Measurements from ENCODE around the gene SEPTIN7.

Gene SEPTIN7

GRCh38 chr7:35839860-35840854 is 39.3 kb downstream of the SEPTIN7 start:
- DNase-seq = peak in 1 of 2 experiments; percentile 5

GRCh38 chr7:35846816-35847412 is 46.1 kb downstream of the SEPTIN7 start:
- no peak for DNase-seq

GRCh38 chr7:35848725-35849124 is 47.9 kb downstream of the SEPTIN7 start:
- no peak for DNase-seq

- DNase-seq = no peak
Measured at GRCh38 chr7:35849158-35849831, 48.4 kb downstream of the SEPTIN7 start.

GRCh38 chr7:35849954-35850353 is 49.1 kb downstream of the SEPTIN7 start:
- DNase-seq = no peak

Data from AML-193 (cell line).